Fibroblast of pulmonary artery (primary cell): ENCODE data around the gene ARHGAP6.

ENCODE experiments used
- DNase-seq: peaks from one replicate; pipeline ENCODE4 v3.0.0-alpha.2; 2010; ENCODE audit warnings: low read depth
- H3K4me3 ChIP-seq: replicated peaks from 2 replicates; pipeline ENCODE4 v1.5.1; 2011; ENCODE audit warnings: low read depth, mild to moderate bottlenecking, control low read depth, low read length, moderate library complexity
- CTCF ChIP-seq: IDR thresholded peaks from 2 replicates; pipeline ENCODE4 v1.5.1; 2011; ENCODE audit warnings: mild to moderate bottlenecking, control low read depth, low read length, inconsistent platforms; ENCODE audit errors: missing control alignments

The ARHGAP6 gene

GRCh38 chrX:11577603-11578002, 88.1 kb downstream of the ARHGAP6 start:
- DNase-seq, result no peak
- H3K4me3 ChIP-seq, result no peak overlapping the region
- TF ChIP-seq CTCF, result no peak

- no peak for DNase-seq
- H3K4me3 ChIP-seq, result no peak overlapping the region
- TF ChIP-seq CTCF, result no peak
These were observed 90.4 kb downstream of the ARHGAP6 start for GRCh38 chrX:11575332-11575731.

- no peak overlapping the region for H3K4me3 ChIP-seq
- no peak for TF ChIP-seq CTCF
- DNase-seq, result no peak
These were observed 98.0 kb downstream of the ARHGAP6 start for GRCh38 chrX:11567528-11568220.

- TF ChIP-seq CTCF, result no peak
- H3K4me3 ChIP-seq, result no peak overlapping the region
- DNase-seq, result no peak
These were observed 98.9 kb downstream of the ARHGAP6 start for GRCh38 chrX:11566789-11567188.

- no peak for DNase-seq
- H3K4me3 ChIP-seq, result no peak overlapping the region
- TF ChIP-seq CTCF, result no peak
These were observed 99.5 kb downstream of the ARHGAP6 start for GRCh38 chrX:11566173-11566572.

- DNase-seq, result no peak
- no peak for TF ChIP-seq CTCF
- no peak overlapping the region for H3K4me3 ChIP-seq
These were observed 101.2 kb downstream of the ARHGAP6 start for GRCh38 chrX:11564546-11564945.

GRCh38 chrX:11562570-11562969, 103.2 kb downstream of the ARHGAP6 start:
- no peak for DNase-seq
- TF ChIP-seq CTCF, result no peak
- H3K4me3 ChIP-seq, result no peak overlapping the region
